Renal cortex interstitium (tissue), 3 donors: ENCODE measurements around the gene OR13G1. TPM values are rescaled to one million over a fixed set of nuclear protein-coding genes. Genes with fewer than 3 reads are reported as not detected.

Source experiments
- polyA plus RNA-seq, 3 donors: library from polyadenylated mRNA; unstranded; fragments of 120-200 nt; gene quantifications; one replicate each; pipeline ENCODE4 v1.2.1, GENCODE V29; 2013; ENCODE audit not compliant: insufficient read length in 3 of 3

The OR13G1 gene
- polyA plus RNA-seq, 3 donors: not detected

Other genes starting within 250 kb of the OR13G1 start
- gene OR2B11, start 221.6 kb downstream of the OR13G1 start, polyA plus RNA-seq: under 1 TPM in 2 of 3 donors, not detected in 1; 0.05 to 0.06 TPM
- 1 to 10 TPM in 1 of 3 donors, under 1 TPM in 2; 0.27 to 1.0 (median 0.44) TPM for gene OR2C3, start 143.3 kb downstream of the OR13G1 start, polyA plus RNA-seq
- 1 to 10 TPM in 1 of 3 donors, under 1 TPM in 2; 0.44 to 1.5 (median 0.55) TPM for gene GCSAML, start 130.6 kb downstream of the OR13G1 start, polyA plus RNA-seq
- not detected for gene OR2G2, start 91.4 kb downstream of the OR13G1 start, polyA plus RNA-seq
- gene OR2G3, start 74.2 kb downstream of the OR13G1 start, polyA plus RNA-seq: not detected
- gene OR6F1, start 36.9 kb upstream of the OR13G1 start, polyA plus RNA-seq: not detected
- gene OR14K1, start 58.9 kb upstream of the OR13G1 start, polyA plus RNA-seq: not detected
- gene OR14A2, start 68.4 kb upstream of the OR13G1 start, polyA plus RNA-seq: not detected
- not detected for gene OR1C1, start 80.8 kb upstream of the OR13G1 start, polyA plus RNA-seq
- gene OR14A16, start 144.4 kb upstream of the OR13G1 start, polyA plus RNA-seq: not detected
- not detected for gene OR11L1, start 162.2 kb upstream of the OR13G1 start, polyA plus RNA-seq
- gene TRIM58, start 177.4 kb upstream of the OR13G1 start, polyA plus RNA-seq: 1 to 10 TPM; 1.1 to 2.2 (median 1.3) TPM
- gene OR2W3, start 215.8 kb upstream of the OR13G1 start, polyA plus RNA-seq: under 1 TPM; 0.21 to 0.54 (median 0.22) TPM
- not detected for gene OR2T8, start 240.5 kb upstream of the OR13G1 start, polyA plus RNA-seq
- not detected for gene OR2AJ1, start 245.2 kb upstream of the OR13G1 start, polyA plus RNA-seq